ENCODE measurements around the gene CCDC74A.
"Not testable (repeated sequence)": the region's sequence is repeated elsewhere in the genome, so short reads cannot be mapped to it uniquely, and the experiment has no call there.

CCDC74A gene

GRCh38 chr2:131514408-131515166 is 13.1 kb upstream of the CCDC74A start:
- H3K36me3 ChIP-seq (ENCODE audit: low read depth): not testable (repeated sequence)

GRCh38 chr2:131515235-131515634 is 12.5 kb upstream of the CCDC74A start:
- not testable (repeated sequence) for H3K27me3 ChIP-seq (ENCODE audit: insufficient read depth, poor library complexity, severe bottlenecking); H3K27ac ChIP-seq (ENCODE audit: poor library complexity, severe bottlenecking); H3K36me3 ChIP-seq (ENCODE audit: low read depth); DNase-seq (ENCODE audit: low spot score); H3K9me3 ChIP-seq (ENCODE audit: severe bottlenecking); H3K4me3 ChIP-seq (ENCODE audit: severe bottlenecking); H3K4me1 ChIP-seq (ENCODE audit: insufficient read depth, poor library complexity, severe bottlenecking); ATAC-seq (ENCODE audit: low read depth)

More at GRCh38 chr2:131514408-131515166, 13.1 kb upstream of the CCDC74A start:
- H3K4me1 ChIP-seq (ENCODE audit: insufficient read depth, poor library complexity, severe bottlenecking); H3K27me3 ChIP-seq (ENCODE audit: insufficient read depth, poor library complexity, severe bottlenecking); H3K4me3 ChIP-seq (ENCODE audit: severe bottlenecking); H3K27ac ChIP-seq (ENCODE audit: poor library complexity, severe bottlenecking); DNase-seq (ENCODE audit: low spot score); ATAC-seq (ENCODE audit: low read depth); H3K9me3 ChIP-seq (ENCODE audit: severe bottlenecking): not testable (repeated sequence)

DNA sequence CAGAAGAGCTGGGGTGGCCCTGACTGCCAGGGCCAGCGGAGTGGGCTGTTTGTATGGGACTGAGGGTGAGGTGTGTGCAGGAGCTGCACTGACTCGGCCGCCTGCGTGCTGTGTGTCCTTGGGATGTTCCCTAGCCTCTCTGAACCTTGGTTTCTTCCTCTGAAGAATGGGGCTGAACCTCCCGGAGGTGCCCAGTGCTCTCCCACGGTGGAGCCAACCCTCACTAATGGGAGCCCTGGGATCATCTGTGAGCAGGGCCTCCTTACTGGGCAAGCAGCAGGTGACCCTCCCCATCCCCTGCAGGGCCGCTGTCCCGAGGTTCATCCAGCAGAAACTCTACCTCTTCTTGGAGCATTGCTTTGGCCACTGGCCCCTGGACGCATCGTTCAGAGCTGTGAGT is 11.7 kb upstream of the CCDC74A start:
- H3K4me3 ChIP-seq (ENCODE audit: severe bottlenecking): no peak overlapping the region
- DNase-seq (ENCODE audit: low spot score): no peak
- no peak overlapping the region for H3K27ac ChIP-seq (ENCODE audit: poor library complexity, severe bottlenecking)
- no peak for ATAC-seq (ENCODE audit: low read depth)
- no peaks in the 10 kb centered on the region for H3K27me3 ChIP-seq (ENCODE audit: insufficient read depth, poor library complexity, severe bottlenecking)
- no peaks in the 10 kb centered on the region for H3K36me3 ChIP-seq (ENCODE audit: low read depth)
- TF ChIP-seq, protein P1, sequence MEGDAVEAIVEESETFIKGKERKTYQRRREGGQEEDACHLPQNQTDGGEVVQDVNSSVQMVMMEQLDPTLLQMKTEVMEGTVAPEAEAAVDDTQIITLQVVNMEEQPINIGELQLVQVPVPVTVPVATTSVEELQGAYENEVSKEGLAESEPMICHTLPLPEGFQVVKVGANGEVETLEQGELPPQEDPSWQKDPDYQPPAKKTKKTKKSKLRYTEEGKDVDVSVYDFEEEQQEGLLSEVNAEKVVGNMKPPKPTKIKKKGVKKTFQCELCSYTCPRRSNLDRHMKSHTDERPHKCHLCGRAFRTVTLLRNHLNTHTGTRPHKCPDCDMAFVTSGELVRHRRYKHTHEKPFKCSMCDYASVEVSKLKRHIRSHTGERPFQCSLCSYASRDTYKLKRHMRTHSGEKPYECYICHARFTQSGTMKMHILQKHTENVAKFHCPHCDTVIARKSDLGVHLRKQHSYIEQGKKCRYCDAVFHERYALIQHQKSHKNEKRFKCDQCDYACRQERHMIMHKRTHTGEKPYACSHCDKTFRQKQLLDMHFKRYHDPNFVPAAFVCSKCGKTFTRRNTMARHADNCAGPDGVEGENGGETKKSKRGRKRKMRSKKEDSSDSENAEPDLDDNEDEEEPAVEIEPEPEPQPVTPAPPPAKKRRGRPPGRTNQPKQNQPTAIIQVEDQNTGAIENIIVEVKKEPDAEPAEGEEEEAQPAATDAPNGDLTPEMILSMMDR (IDR thresholded peaks at IDR 0.05; ENCODE audit: poor library complexity, severe bottlenecking): no peak
- no peaks in the 10 kb centered on the region for H3K4me1 ChIP-seq (ENCODE audit: insufficient read depth, poor library complexity, severe bottlenecking)
- H3K9me3 ChIP-seq (ENCODE audit: severe bottlenecking): no peaks in the 10 kb centered on the region

GRCh38 chr2:131516621-131517020 is 11.1 kb upstream of the CCDC74A start:
- DNase-seq (ENCODE audit: low spot score): not testable (repeated sequence)

DNA sequence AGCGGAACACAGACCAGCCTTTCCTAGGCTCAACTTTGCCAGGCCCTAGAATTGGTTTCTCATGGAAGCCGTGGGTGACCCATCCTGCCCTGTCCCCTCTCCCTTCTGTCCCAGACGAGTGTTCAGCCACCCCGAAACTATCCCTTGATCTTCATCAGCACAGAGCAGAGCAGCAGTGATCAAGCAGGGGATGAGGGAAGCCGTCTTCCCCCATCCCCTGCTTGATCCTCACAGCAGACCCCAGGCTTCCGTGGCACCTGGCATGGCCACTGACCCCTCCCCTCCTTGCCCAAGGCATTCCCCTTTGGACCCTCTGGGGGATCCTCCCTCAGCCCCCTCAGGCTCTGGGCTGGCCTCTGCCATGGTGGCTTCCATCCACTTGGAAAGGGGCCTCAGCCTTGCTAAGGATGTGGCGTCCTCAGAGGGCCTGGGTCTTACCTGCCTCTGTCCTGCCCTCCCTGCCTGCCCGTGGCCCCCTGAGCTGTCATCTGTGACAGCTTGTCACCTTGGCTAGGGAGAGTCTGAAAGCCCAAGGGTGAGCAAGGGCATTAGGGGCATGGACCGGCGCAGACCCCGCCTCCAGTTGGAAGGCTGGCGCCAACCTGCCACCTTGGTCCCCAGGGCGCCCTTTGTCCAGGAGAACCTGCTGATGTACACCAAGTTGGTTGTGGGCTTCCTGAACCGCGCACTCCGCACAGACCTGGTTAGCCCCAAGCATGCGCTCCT is 10.4 kb upstream of the CCDC74A start:
- ATAC-seq (ENCODE audit: low read depth) (no peak), DNase-seq (ENCODE audit: low spot score) (peak; percentile 30)
- Histone ChIP-seq H3K27me3 (ENCODE audit: insufficient read depth, poor library complexity, severe bottlenecking) (no peaks in the 10 kb centered on the region), H3K27ac (ENCODE audit: poor library complexity, severe bottlenecking) (no peak overlapping the region), H3K9me3 (ENCODE audit: severe bottlenecking) (no peaks in the 10 kb centered on the region), H3K4me1 (ENCODE audit: insufficient read depth, poor library complexity, severe bottlenecking) (no peaks in the 10 kb centered on the region), H3K36me3 (ENCODE audit: low read depth) (no peaks in the 10 kb centered on the region), H3K4me3 (ENCODE audit: severe bottlenecking) (no peak overlapping the region)
- TF ChIP-seq, protein P1 (IDR thresholded peaks at IDR 0.05; ENCODE audit: poor library complexity, severe bottlenecking): no peak

More at GRCh38 chr2:131516621-131517020, 11.1 kb upstream of the CCDC74A start:
- not testable (repeated sequence) for H3K27ac ChIP-seq (ENCODE audit: poor library complexity, severe bottlenecking); H3K4me1 ChIP-seq (ENCODE audit: insufficient read depth, poor library complexity, severe bottlenecking); H3K27me3 ChIP-seq (ENCODE audit: insufficient read depth, poor library complexity, severe bottlenecking); H3K4me3 ChIP-seq (ENCODE audit: severe bottlenecking); H3K9me3 ChIP-seq (ENCODE audit: severe bottlenecking); H3K36me3 ChIP-seq (ENCODE audit: low read depth); ATAC-seq (ENCODE audit: low read depth)
- TF ChIP-seq, protein P1 (IDR thresholded peaks at IDR 0.05; ENCODE audit: poor library complexity, severe bottlenecking): peak; percentile 11

- not testable (repeated sequence) for H3K9me3 ChIP-seq (ENCODE audit: severe bottlenecking); ATAC-seq (ENCODE audit: low read depth); H3K27ac ChIP-seq (ENCODE audit: poor library complexity, severe bottlenecking); H3K4me1 ChIP-seq (ENCODE audit: insufficient read depth, poor library complexity, severe bottlenecking); H3K36me3 ChIP-seq (ENCODE audit: low read depth); H3K4me3 ChIP-seq (ENCODE audit: severe bottlenecking); H3K27me3 ChIP-seq (ENCODE audit: insufficient read depth, poor library complexity, severe bottlenecking); DNase-seq (ENCODE audit: low spot score)
These were observed 9.8 kb upstream of the CCDC74A start for GRCh38 chr2:131517856-131518255.

GRCh38 chr2:131518531-131518930 is 9.2 kb upstream of the CCDC74A start:
- ATAC-seq (ENCODE audit: low read depth); H3K27ac ChIP-seq (ENCODE audit: poor library complexity, severe bottlenecking); DNase-seq (ENCODE audit: low spot score); H3K36me3 ChIP-seq (ENCODE audit: low read depth); H3K9me3 ChIP-seq (ENCODE audit: severe bottlenecking); H3K4me1 ChIP-seq (ENCODE audit: insufficient read depth, poor library complexity, severe bottlenecking); H3K27me3 ChIP-seq (ENCODE audit: insufficient read depth, poor library complexity, severe bottlenecking); H3K4me3 ChIP-seq (ENCODE audit: severe bottlenecking): not testable (repeated sequence)

Data from RWPE2 (cell line).